Transverse colon (tissue), 3 donors: ENCODE measurements around the gene ARVCF.

ENCODE experiments used
- CTCF ChIP-seq, 5 experiments: fragments of 200-600 bp in 3 of 5; fragments of 450-650 bp in 2 of 5; sonication (generic) in 3 of 5; IDR thresholded peaks; 1 replicate in 2 of 5; 2 replicates in 3 of 5; pipeline ENCODE4 v1.5.1; 2016 to 2017; ENCODE audit warnings: antibody characterized with exemption in 5 of 5, inconsistent platforms in 3 of 5, mild to moderate bottlenecking in 2 of 5, moderate library complexity in 1 of 5
- EP300 ChIP-seq: sonication (generic); formaldehyde crosslinking; IDR thresholded peaks from one replicate; pipeline ENCODE4 v1.6.1; 2017; ENCODE audit warnings: antibody characterized with exemption, low read depth
- POLR2A ChIP-seq: fragments of 450-650 bp; IDR thresholded peaks from one replicate; pipeline ENCODE4 v1.6.1; 2016; ENCODE audit warnings: antibody characterized with exemption, mild to moderate bottlenecking, moderate library complexity

- TF ChIP-seq POLR2A (no peak), CTCF (IDR thresholded peaks at IDR 0.05) (no peak), EP300 (no peak)
These were observed 48.2 kb downstream of the ARVCF start for GRCh38 chr22:19968450-19968891.
